Thyroid gland (tissue), 4 donors: ENCODE data around the gene AQP5. TPM values are rescaled to one million over a fixed set of nuclear protein-coding genes. Genes with fewer than 3 reads are reported as not detected.
"Not testable (repeated sequence)": the region's sequence is repeated elsewhere in the genome, so short reads cannot be mapped to it uniquely, and the experiment has no call there.

Source experiments
- DNase-seq, 2 donors: peaks; one replicate each; pipeline ENCODE4 v3.0.0-alpha.2; 2019
- H3K27ac ChIP-seq, 3 donors: fragments of 200-600 bp; sonication (generic); 1 replicate in 2 of 3; 2 replicates in 1 of 3; pipeline ENCODE4 v1.5.1; 2016 to 2019; ENCODE audit warnings: mild to moderate bottlenecking in 1 of 3, moderate library complexity in 1 of 3
- H3K27me3 ChIP-seq: fragments of 200-600 bp; sonication (generic); one replicate; pipeline ENCODE4 v1.5.1; 2019
- H3K36me3 ChIP-seq, 2 donors: fragments of 200-600 bp; sonication (generic); one replicate each; pipeline ENCODE4 v1.5.1; 2016 to 2019
- H3K4me1 ChIP-seq, 2 donors: fragments of 200-600 bp; sonication (generic); one replicate each; pipeline ENCODE4 v1.5.1; 2017 to 2019
- H3K4me3 ChIP-seq, 3 donors: fragments of 200-600 bp; sonication (generic); replicated peaks in 1 of 3; 1 replicate in 2 of 3; 2 replicates in 1 of 3; pipeline ENCODE4 v1.5.1; 2016; ENCODE audit warnings: mild to moderate bottlenecking in 1 of 3
- H3K9me3 ChIP-seq: fragments of 200-600 bp; sonication (generic); one replicate; pipeline ENCODE4 v1.5.1; 2017
- CTCF ChIP-seq, 6 experiments: fragments of 200-600 bp in 3 of 6; fragments of 450-650 bp in 3 of 6; sonication (generic) in 3 of 6; IDR thresholded peaks; one replicate each; pipeline ENCODE4 v1.5.1; 2016 to 2019; ENCODE audit warnings: antibody characterized with exemption in 6 of 6, mild to moderate bottlenecking in 2 of 6, inconsistent platforms in 1 of 6, moderate library complexity in 1 of 6
- POLR2A ChIP-seq, 2 donors: fragments of 450-650 bp; IDR thresholded peaks; one replicate each; pipeline ENCODE4 v1.6.1; 2017; ENCODE audit warnings: antibody characterized with exemption in 2 of 2, mild to moderate bottlenecking in 2 of 2, moderate library complexity in 1 of 2
- WGBS, 2 donors: methylation state at CpG; one replicate each; pipeline ENCODE4 v1.1.5; 2017; 5-methylcytosine and 5-hydroxymethylcytosine counted together
- intact Hi-C: fragments of 100-400 bp; cut with DNase I; formaldehyde crosslinking; loops from one replicate; pipeline ENCODE4 v1.15.1; 2023
- total RNA-seq, 4 donors: library from RNA; depleted of rRNA; stranded (reverse); fragments of >200 nt; gene quantifications; one replicate each; pipeline ENCODE4 v1.2.3, GENCODE V29; 2016

Gene AQP5
- total RNA-seq, 4 donors from 2014 or later, result 1.1 to 3.5 (median 2.0) TPM; not detected in 1

- H3K9me3 ChIP-seq, result no peaks in the 10 kb centered on the region
- no peak for DNase-seq
- no peak overlapping the region for H3K4me3 ChIP-seq
- no peak for TF ChIP-seq POLR2A (IDR thresholded peaks at IDR 0.05)
- no peak for TF ChIP-seq CTCF (IDR thresholded peaks at IDR 0.05)
- intact Hi-C loops, result no loop called here
- no peaks in the 10 kb centered on the region for H3K4me1 ChIP-seq
- no peaks in the 10 kb centered on the region for H3K36me3 ChIP-seq
- no peaks in the 10 kb centered on the region for H3K27me3 ChIP-seq
- no peak overlapping the region for H3K27ac ChIP-seq
- 89 to 90% methylated on average over 7 of the region's 7 CpGs for WGBS, 2 donors
Observed at GRCh38 chr12:49982246-49983087, 20.8 kb downstream of the AQP5 start.

- 11 to 13% methylated on average over 8 of the region's 8 CpGs for WGBS, 2 donors
- TF ChIP-seq POLR2A (IDR thresholded peaks at IDR 0.05) (no peak), CTCF (IDR thresholded peaks at IDR 0.05) (no peak)
- Histone ChIP-seq H3K27me3 (no peaks in the 10 kb centered on the region), H3K4me1 (no peaks in the 10 kb centered on the region), H3K36me3 (no peaks in the 10 kb centered on the region), H3K9me3 (no peaks in the 10 kb centered on the region), H3K4me3 (no peak overlapping the region), H3K27ac (no peak overlapping the region)
- DNase-seq, result no peak
- intact Hi-C loops, result no loop called here
Observed at GRCh38 chr12:49983892-49984291, 22.2 kb downstream of the AQP5 start.

- H3K36me3 ChIP-seq, result no peaks in the 10 kb centered on the region
- H3K4me3 ChIP-seq, result no peak overlapping the region
- no peaks in the 10 kb centered on the region for H3K4me1 ChIP-seq
- no peak for DNase-seq
- intact Hi-C loops, result no loop called here
- H3K27me3 ChIP-seq, result no peaks in the 10 kb centered on the region
- TF ChIP-seq CTCF (IDR thresholded peaks at IDR 0.05) (no peak), POLR2A (IDR thresholded peaks at IDR 0.05) (no peak)
- H3K9me3 ChIP-seq, result no peaks in the 10 kb centered on the region
- WGBS, 2 donors, result 84 to 88% methylated on average over 9 of the region's 9 CpGs
- no peak overlapping the region for H3K27ac ChIP-seq
Observed at GRCh38 chr12:49984476-49985359, 23.0 kb downstream of the AQP5 start.

- H3K36me3 ChIP-seq, result no peaks in the 10 kb centered on the region
Observed at GRCh38 chr12:49985981-49986380, 24.3 kb downstream of the AQP5 start.

GRCh38 chr12:49986476-49986875, 24.8 kb downstream of the AQP5 start:
- H3K9me3 ChIP-seq, H3K4me1 ChIP-seq, intact Hi-C loops, H3K27ac ChIP-seq, H3K27me3 ChIP-seq, H3K36me3 ChIP-seq, DNase-seq, H3K4me3 ChIP-seq: not testable (repeated sequence)
- WGBS, 2 donors, result 89 to 98% methylated on average over 3 of the region's 3 CpGs

More at GRCh38 chr12:49985981-49986380, 24.3 kb downstream of the AQP5 start:
- DNase-seq, result no peak
- H3K4me3 ChIP-seq, result no peak overlapping the region
- intact Hi-C loops, result no loop called here
- no peak overlapping the region for H3K27ac ChIP-seq
- WGBS, 2 donors, result 88 to 89% methylated on average over 5 of the region's 5 CpGs
- TF ChIP-seq CTCF (IDR thresholded peaks at IDR 0.05) (no peak), POLR2A (IDR thresholded peaks at IDR 0.05) (no peak)
- no peaks in the 10 kb centered on the region for H3K27me3 ChIP-seq
- no peaks in the 10 kb centered on the region for H3K9me3 ChIP-seq
- no peaks in the 10 kb centered on the region for H3K4me1 ChIP-seq
